Upper lobe of left lung (tissue), 6 donors: Measurements from ENCODE around the gene FAM184B. TPM values are rescaled to one million over a fixed set of nuclear protein-coding genes. Genes with fewer than 3 reads are reported as not detected.

Source experiments
- ATAC-seq, 2 donors: fragments of 200-7000 bp; cut with Tn5 transposase; one replicate each; pipeline ENCODE4 v1.9.1; 2022; ENCODE audit warnings: mild to moderate bottlenecking in 2 of 2, moderate library complexity in 2 of 2; ENCODE audit not compliant: low FRiP score in 2 of 2
- DNase-seq, 2 donors: peaks; one replicate each; pipeline ENCODE4 v3.0.0-alpha.2; 2019 to 2020
- H3K27ac ChIP-seq, 4 donors: fragments of 200-600 bp; sonication (generic); one replicate each; pipeline ENCODE4 v1.5.1; 2016 to 2019
- H3K27me3 ChIP-seq, 4 donors: fragments of 200-600 bp; sonication (generic); one replicate each; pipeline ENCODE4 v1.5.1; 2017 to 2019
- H3K36me3 ChIP-seq, 4 donors: fragments of 200-600 bp; sonication (generic); one replicate each; pipeline ENCODE4 v1.5.1; 2016 to 2019
- H3K4me1 ChIP-seq, 4 donors: fragments of 200-600 bp; sonication (generic); one replicate each; pipeline ENCODE4 v1.5.1; 2018 to 2019
- H3K4me3 ChIP-seq, 4 donors: fragments of 200-600 bp; sonication (generic); one replicate each; pipeline ENCODE4 v1.5.1; 2017 to 2019; ENCODE audit warnings: mild to moderate bottlenecking in 2 of 4, moderate library complexity in 1 of 4
- H3K9me3 ChIP-seq, 4 donors: fragments of 200-600 bp; sonication (generic); one replicate each; pipeline ENCODE4 v1.5.1; 2018 to 2019
- EP300 ChIP-seq, 4 donors: sonication (generic); formaldehyde crosslinking; IDR thresholded peaks; one replicate each; pipeline ENCODE4 v1.5.1; 2017; ENCODE audit warnings: antibody characterized with exemption in 4 of 4, control low read depth in 2 of 4
- POLR2A ChIP-seq, 4 donors: fragments of 450-650 bp; IDR thresholded peaks; one replicate each; pipeline ENCODE4 v1.5.1; 2016 to 2017; ENCODE audit warnings: antibody characterized with exemption in 4 of 4, mild to moderate bottlenecking in 2 of 4
- POLR2AphosphoS5 ChIP-seq, 2 donors: sonication (generic); formaldehyde crosslinking; IDR thresholded peaks; one replicate each; pipeline ENCODE4 v1.5.1; 2017; ENCODE audit warnings: antibody characterized with exemption in 2 of 2
- WGBS, 2 donors: methylation state at CpG; one replicate each; pipeline ENCODE4 v1.1.5; 2017 to 2018; 5-methylcytosine and 5-hydroxymethylcytosine counted together
- total RNA-seq, 6 donors: library from RNA; depleted of rRNA in 4 of 6; stranded (reverse); fragments of >200 nt in 4 of 6; gene quantifications; one replicate each; pipeline versions ENCODE4 v1.1.0 to v1.2.1, GENCODE V29; 2016 to 2021
- TF ChIP-seq, protein P1 (sequence below), 6 experiments: fragments of 450-650 bp in 4 of 6; fragments of 200-600 bp in 2 of 6; sonication (generic) in 2 of 6; IDR thresholded peaks; one replicate each; pipeline ENCODE4 v1.5.1; 2016 to 2019; ENCODE audit warnings: antibody characterized with exemption in 6 of 6
- donor health status: DM: no; HTN: no; CAD: no; lungs with moderate emphysema.
- donor health status: DM: no; HTN: yes; CAD: no; lungs with severe emphysema.

The FAM184B gene
- total RNA-seq, 6 donors from 2014 or later: 0.13 to 1.0 (median 0.34) TPM

DNA sequence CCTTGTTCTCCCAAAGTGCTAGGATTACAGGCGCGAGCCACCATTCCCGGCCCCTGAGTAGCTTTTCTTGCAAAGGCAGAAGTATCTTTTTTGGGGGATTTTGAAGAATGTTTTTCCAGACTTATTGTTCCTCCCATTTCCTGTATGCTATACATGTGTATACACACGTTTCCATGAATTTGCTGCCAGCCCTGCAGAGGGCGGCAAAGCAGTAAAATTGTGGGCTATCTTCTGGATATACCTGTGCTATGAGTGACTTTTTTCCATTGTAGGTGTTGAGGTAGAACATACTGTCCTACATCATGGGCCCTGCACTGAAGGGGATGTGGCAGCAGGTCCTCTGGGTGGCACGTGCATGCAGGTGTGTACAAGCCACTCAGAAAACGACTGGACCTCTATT is 183.9 kb downstream of the FAM184B start:
- ATAC-seq: no peak
- H3K9me3 ChIP-seq: no peaks in the 10 kb centered on the region
- no peak for TF ChIP-seq EP300 (IDR thresholded peaks at IDR 0.05)
- no peak for TF ChIP-seq POLR2A (IDR thresholded peaks at IDR 0.05)
- TF ChIP-seq, protein P1, sequence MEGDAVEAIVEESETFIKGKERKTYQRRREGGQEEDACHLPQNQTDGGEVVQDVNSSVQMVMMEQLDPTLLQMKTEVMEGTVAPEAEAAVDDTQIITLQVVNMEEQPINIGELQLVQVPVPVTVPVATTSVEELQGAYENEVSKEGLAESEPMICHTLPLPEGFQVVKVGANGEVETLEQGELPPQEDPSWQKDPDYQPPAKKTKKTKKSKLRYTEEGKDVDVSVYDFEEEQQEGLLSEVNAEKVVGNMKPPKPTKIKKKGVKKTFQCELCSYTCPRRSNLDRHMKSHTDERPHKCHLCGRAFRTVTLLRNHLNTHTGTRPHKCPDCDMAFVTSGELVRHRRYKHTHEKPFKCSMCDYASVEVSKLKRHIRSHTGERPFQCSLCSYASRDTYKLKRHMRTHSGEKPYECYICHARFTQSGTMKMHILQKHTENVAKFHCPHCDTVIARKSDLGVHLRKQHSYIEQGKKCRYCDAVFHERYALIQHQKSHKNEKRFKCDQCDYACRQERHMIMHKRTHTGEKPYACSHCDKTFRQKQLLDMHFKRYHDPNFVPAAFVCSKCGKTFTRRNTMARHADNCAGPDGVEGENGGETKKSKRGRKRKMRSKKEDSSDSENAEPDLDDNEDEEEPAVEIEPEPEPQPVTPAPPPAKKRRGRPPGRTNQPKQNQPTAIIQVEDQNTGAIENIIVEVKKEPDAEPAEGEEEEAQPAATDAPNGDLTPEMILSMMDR (IDR thresholded peaks at IDR 0.05): no peak
- no peak for TF ChIP-seq POLR2AphosphoS5 (IDR thresholded peaks at IDR 0.05)
- peaks cover 55 to 98% (median 77%) of the 10 kb centered on the region in 4 donors for H3K36me3 ChIP-seq
- WGBS, 2 donors: 73 to 76% methylated on average over 7 of the region's 7 CpGs
- H3K27ac ChIP-seq: no peak overlapping the region
- no peak overlapping the region for H3K4me3 ChIP-seq
- H3K4me1 ChIP-seq: no peaks in the 10 kb centered on the region
- no peak for DNase-seq
- no peaks in the 10 kb centered on the region for H3K27me3 ChIP-seq

GRCh38 chr4:17595471-17596005 is 185.9 kb downstream of the FAM184B start:
- Histone ChIP-seq H3K27ac (no peak overlapping the region), H3K36me3 (peaks cover 55 to 94% (median 80%) of the 10 kb centered on the region in 4 donors), H3K4me1 (peaks cover 0 to 2% (median 0%) of the 10 kb centered on the region in 4 donors), H3K27me3 (no peaks in the 10 kb centered on the region), H3K4me3 (no peak overlapping the region), H3K9me3 (no peaks in the 10 kb centered on the region)
- TF ChIP-seq POLR2A (IDR thresholded peaks at IDR 0.05) (no peak), EP300 (IDR thresholded peaks at IDR 0.05) (no peak)
- TF ChIP-seq, protein P1 (IDR thresholded peaks at IDR 0.05): no peak
- peak in 1 of 2 donors; percentile 36 for DNase-seq
- peak in 1 of 2 donors; percentile 74 for ATAC-seq
- WGBS, 2 donors: 73 to 80% methylated on average over 6 of the region's 6 CpGs

- H3K36me3 ChIP-seq: peaks cover 36 to 94% (median 76%) of the 10 kb centered on the region in 4 donors
- no peak overlapping the region for H3K27ac ChIP-seq
- no peaks in the 10 kb centered on the region for H3K27me3 ChIP-seq
- peaks cover 0 to 2% (median 0%) of the 10 kb centered on the region in 4 donors for H3K4me1 ChIP-seq
- no peak overlapping the region for H3K4me3 ChIP-seq
- 95 to 98% methylated on average over 3 of the region's 3 CpGs for WGBS, 2 donors
- DNase-seq (no peak), ATAC-seq (no peak)
- no peaks in the 10 kb centered on the region for H3K9me3 ChIP-seq
- TF ChIP-seq EP300 (IDR thresholded peaks at IDR 0.05): no peak
- no peak for TF ChIP-seq POLR2A (IDR thresholded peaks at IDR 0.05)
- no peak for TF ChIP-seq POLR2AphosphoS5 (IDR thresholded peaks at IDR 0.05)
- TF ChIP-seq, protein P1 (IDR thresholded peaks at IDR 0.05): no peak
Measured at GRCh38 chr4:17589355-17589754, 192.1 kb downstream of the FAM184B start.

GRCh38 chr4:17587094-17587822 is 194.2 kb downstream of the FAM184B start:
- DNase-seq (no peak), ATAC-seq (no peak)
- no peaks in the 10 kb centered on the region for H3K27me3 ChIP-seq
- peak overlapping the region in 1 of 4 donors; percentile 20 for H3K27ac ChIP-seq
- WGBS, 2 donors: 90 to 94% methylated on average over 9 of the region's 9 CpGs
- H3K4me3 ChIP-seq: no peak overlapping the region
- H3K36me3 ChIP-seq: peaks cover 44 to 97% (median 84%) of the 10 kb centered on the region in 4 donors
- no peaks in the 10 kb centered on the region for H3K9me3 ChIP-seq
- peaks cover 0 to 5% (median 0%) of the 10 kb centered on the region in 4 donors for H3K4me1 ChIP-seq
- TF ChIP-seq POLR2A (IDR thresholded peaks at IDR 0.05) (no peak), POLR2AphosphoS5 (IDR thresholded peaks at IDR 0.05) (no peak), EP300 (IDR thresholded peaks at IDR 0.05) (no peak)
- TF ChIP-seq, protein P1 (IDR thresholded peaks at IDR 0.05): no peak
